Measurements from ENCODE around the gene SCCPDH. TPM values are rescaled to one million over a fixed set of nuclear protein-coding genes. Genes with fewer than 3 reads are reported as not detected.

SCCPDH gene
- 10 to 100 TPM; 23.8 to 24.3 TPM for total RNA-seq

DNA sequence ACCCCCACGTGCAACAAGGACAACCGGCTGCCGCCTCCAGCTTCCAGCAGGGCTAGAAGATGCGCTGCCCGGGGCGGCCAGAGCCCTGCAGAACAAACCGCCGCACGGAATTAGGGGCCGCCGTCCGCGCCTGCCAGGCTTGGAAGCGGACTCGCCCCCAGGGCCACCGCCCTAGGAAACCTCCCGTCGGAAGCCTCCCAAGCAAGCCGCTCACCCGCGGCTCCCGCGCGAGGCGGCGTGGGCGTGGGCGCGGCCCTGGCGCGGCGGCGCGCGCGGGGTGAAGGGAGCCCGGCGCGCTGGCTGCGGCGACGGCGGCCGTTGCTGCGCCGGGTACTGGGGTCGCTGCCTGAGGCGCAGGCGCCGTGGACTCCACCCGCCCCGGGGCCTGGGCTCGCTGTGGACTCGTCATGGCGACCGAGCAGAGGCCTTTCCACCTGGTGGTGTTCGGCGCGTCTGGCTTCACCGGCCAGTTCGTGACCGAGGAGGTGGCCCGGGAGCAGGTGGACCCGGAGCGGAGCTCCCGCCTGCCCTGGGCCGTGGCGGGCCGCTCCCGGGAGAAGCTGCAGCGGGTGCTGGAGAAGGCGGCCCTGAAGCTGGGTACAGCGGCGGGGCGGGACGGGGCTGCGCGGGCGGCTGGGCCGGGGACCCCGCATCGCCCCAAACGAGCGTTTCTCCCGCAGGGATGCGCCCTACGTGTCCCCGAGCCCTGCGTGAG is at the start of gene SCCPDH:
TSS of gene SCCPDH (plus strand) at position 394 of the 715 bp plus-strand sequence. CDS start at position 408, 14 bp downstream.
- Mint-ChIP-seq H3K36me3 (ENCODE audit: low read depth) (peaks cover 24% of the 10 kb centered on the region), H3K27ac (peak within 1 kb of the TSS; percentile 66), H3K4me1 (ENCODE audit: low read depth) (peaks cover 10% of the 10 kb centered on the region), H3K4me3 (peak within 1 kb of the TSS; percentile 88), H3K27me3 (ENCODE audit: low read depth) (no peaks in the 10 kb centered on the region), H3K9me3 (peaks cover 16% of the 10 kb centered on the region)
- DNase-seq, result peak; percentile 64
- intact Hi-C loops (cut with micrococcal nuclease), result loop anchor here (1.0 to 10.0 kb wide), 5 partner anchors 25 to 769 kb away; partner anchors contain the start of genes CNST, SMYD3 and TFB2M
- CTCF ChIA-PET, result interaction anchor here (1.0 to 1.1 kb wide), 2 partner anchors 23 to 31 kb away, joined by 3 to 4 read pairs; no protein-coding TSS in a partner anchor

GRCh38 chr1:246677842-246678241 is 46.4 kb upstream of the SCCPDH start:
- no peak for DNase-seq
- H3K9me3 Mint-ChIP-seq, result peaks cover 6% of the 10 kb centered on the region
- H3K4me1 Mint-ChIP-seq (ENCODE audit: low read depth), result no peaks in the 10 kb centered on the region
- no peaks in the 10 kb centered on the region for H3K27me3 Mint-ChIP-seq (ENCODE audit: low read depth)
- H3K27ac Mint-ChIP-seq, result no peak overlapping the region
- H3K4me3 Mint-ChIP-seq, result no peak overlapping the region
- intact Hi-C loops (cut with micrococcal nuclease), result no loop called here
- H3K36me3 Mint-ChIP-seq (ENCODE audit: low read depth), result peaks cover 9% of the 10 kb centered on the region
- CTCF ChIA-PET, result interaction anchor here (1.2 kb wide), 1 partner anchor 12 kb away, joined by 4 read pairs; no protein-coding TSS in a partner anchor

GRCh38 chr1:246678816-246679793 is 45.1 kb upstream of the SCCPDH start:
- Mint-ChIP-seq H3K27ac (no peak overlapping the region), H3K27me3 (ENCODE audit: low read depth) (no peaks in the 10 kb centered on the region), H3K9me3 (peaks cover 4% of the 10 kb centered on the region)

GRCh38 chr1:246679794-246680177 is 44.4 kb upstream of the SCCPDH start:
- Mint-ChIP-seq H3K27ac (no peak overlapping the region), H3K4me1 (ENCODE audit: low read depth) (no peaks in the 10 kb centered on the region), H3K36me3 (ENCODE audit: low read depth) (no peaks in the 10 kb centered on the region), H3K4me3 (no peak overlapping the region), H3K9me3 (peaks cover 4% of the 10 kb centered on the region), H3K27me3 (ENCODE audit: low read depth) (no peaks in the 10 kb centered on the region)
- CTCF ChIA-PET, result interaction anchor here (1.5 kb wide), 1 partner anchor 9 kb away, joined by 6 read pairs; no protein-coding TSS in a partner anchor
- intact Hi-C loops (cut with micrococcal nuclease), result no loop called here
- no peak for DNase-seq

More at GRCh38 chr1:246678816-246679793, 45.1 kb upstream of the SCCPDH start:
- Mint-ChIP-seq H3K4me3 (no peak overlapping the region), H3K4me1 (ENCODE audit: low read depth) (no peaks in the 10 kb centered on the region), H3K36me3 (ENCODE audit: low read depth) (no peaks in the 10 kb centered on the region)
- intact Hi-C loops (cut with micrococcal nuclease), result no loop called here
- CTCF ChIA-PET, result interaction anchor here (0.6 to 1.2 kb wide), 2 partner anchors 10 to 53 kb away, joined by 4 read pairs; no protein-coding TSS in a partner anchor
- no peak for DNase-seq

DNA sequence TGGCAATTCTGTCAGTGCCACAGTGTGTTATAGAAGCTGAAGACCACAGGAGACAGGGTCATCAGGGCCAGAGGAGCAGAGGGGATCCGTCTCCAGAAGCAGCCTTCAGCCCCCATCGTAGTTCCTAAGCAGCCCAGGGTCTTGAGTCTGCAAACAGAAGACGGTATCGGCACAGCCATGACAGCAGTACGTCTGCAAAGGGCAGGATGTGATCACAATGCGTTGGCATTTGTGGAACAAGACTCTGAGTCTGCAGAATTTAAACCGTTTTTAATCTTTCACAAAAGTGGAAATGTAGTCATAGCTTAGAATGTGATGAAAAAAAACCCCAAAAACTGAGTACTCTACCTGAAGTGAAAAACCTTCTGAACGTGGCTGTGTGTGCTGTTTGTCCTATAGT is 44.0 kb upstream of the SCCPDH start:
- H3K27me3 Mint-ChIP-seq (ENCODE audit: low read depth), result no peaks in the 10 kb centered on the region
- no peak overlapping the region for H3K27ac Mint-ChIP-seq
- H3K36me3 Mint-ChIP-seq (ENCODE audit: low read depth), result no peaks in the 10 kb centered on the region
- peaks cover 2% of the 10 kb centered on the region for H3K9me3 Mint-ChIP-seq
- no peak for DNase-seq
- H3K4me3 Mint-ChIP-seq, result no peak overlapping the region
- intact Hi-C loops (cut with micrococcal nuclease), result no loop called here
- no peaks in the 10 kb centered on the region for H3K4me1 Mint-ChIP-seq (ENCODE audit: low read depth)
- CTCF ChIA-PET, result interaction anchor here (0.5 to 1.5 kb wide), 2 partner anchors 9 to 982 kb away, joined by 3 to 6 read pairs; no protein-coding TSS in a partner anchor

- Mint-ChIP-seq H3K4me3 (no peak overlapping the region), H3K4me1 (ENCODE audit: low read depth) (no peaks in the 10 kb centered on the region), H3K27me3 (ENCODE audit: low read depth) (no peaks in the 10 kb centered on the region), H3K27ac (no peak overlapping the region), H3K36me3 (ENCODE audit: low read depth) (no peaks in the 10 kb centered on the region), H3K9me3 (no peaks in the 10 kb centered on the region)
- no peak for DNase-seq
- intact Hi-C loops (cut with micrococcal nuclease), result no loop called here
- CTCF ChIA-PET, result interaction anchor here (0.5 to 1.5 kb wide), 3 partner anchors 8 to 982 kb away, joined by 3 to 6 read pairs (median 3); no protein-coding TSS in a partner anchor
Measured at GRCh38 chr1:246680696-246681130, 43.5 kb upstream of the SCCPDH start.

DNA sequence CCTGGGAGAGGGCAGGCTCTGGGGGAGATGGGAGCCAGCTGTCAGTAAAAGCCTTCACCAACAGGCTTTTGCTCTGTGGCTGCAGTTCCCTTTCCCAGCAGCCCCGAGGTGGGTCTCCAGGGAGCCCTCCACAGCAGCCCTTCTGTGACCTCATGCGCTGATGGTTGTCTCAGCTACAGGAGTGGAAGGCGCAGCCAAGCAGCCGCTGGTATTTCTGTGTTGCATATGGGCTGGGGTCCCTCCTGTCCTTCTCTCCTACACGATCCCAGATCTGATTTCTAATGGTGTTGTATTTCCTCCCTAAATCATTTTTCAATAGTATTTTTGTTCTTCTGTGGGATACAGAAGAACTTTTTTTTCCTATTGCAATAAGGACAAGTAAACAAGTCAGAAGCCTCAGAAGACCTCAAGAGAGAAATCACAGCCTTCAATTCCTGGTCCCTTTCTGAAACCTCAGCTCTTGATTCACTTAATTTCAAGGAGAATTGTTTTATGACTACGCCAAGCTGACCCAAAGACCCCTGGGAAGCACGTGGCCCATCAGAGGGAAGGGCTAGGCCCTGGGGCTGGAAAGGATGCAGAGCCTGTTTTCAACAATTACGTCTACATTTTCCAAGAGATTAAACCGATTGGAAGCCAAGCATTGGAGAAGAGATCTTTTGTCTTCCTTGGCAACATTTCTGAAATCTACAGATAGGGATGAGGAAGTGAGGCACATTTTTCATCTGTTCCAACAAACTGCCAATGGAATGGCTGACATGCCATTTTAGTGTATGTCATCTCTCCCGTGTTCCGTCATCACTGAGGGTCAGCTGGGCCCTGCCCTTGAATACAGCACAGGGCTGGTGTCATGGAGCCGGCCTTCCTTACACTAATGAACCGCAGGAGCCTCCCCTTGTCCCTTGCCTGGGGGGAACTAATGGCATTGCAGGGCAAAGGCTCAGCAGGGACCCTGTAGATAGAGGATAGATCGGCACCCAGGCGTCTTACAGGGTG is 42.0 kb upstream of the SCCPDH start:
- H3K4me3 Mint-ChIP-seq, result no peak overlapping the region
- intact Hi-C loops (cut with micrococcal nuclease), result no loop called here
- H3K27me3 Mint-ChIP-seq (ENCODE audit: low read depth), result no peaks in the 10 kb centered on the region
- H3K4me1 Mint-ChIP-seq (ENCODE audit: low read depth), result no peaks in the 10 kb centered on the region
- DNase-seq, result no peak
- no peaks in the 10 kb centered on the region for H3K36me3 Mint-ChIP-seq (ENCODE audit: low read depth)
- no peaks in the 10 kb centered on the region for H3K9me3 Mint-ChIP-seq
- CTCF ChIA-PET, result no interaction called here
- H3K27ac Mint-ChIP-seq, result no peak overlapping the region

DNA sequence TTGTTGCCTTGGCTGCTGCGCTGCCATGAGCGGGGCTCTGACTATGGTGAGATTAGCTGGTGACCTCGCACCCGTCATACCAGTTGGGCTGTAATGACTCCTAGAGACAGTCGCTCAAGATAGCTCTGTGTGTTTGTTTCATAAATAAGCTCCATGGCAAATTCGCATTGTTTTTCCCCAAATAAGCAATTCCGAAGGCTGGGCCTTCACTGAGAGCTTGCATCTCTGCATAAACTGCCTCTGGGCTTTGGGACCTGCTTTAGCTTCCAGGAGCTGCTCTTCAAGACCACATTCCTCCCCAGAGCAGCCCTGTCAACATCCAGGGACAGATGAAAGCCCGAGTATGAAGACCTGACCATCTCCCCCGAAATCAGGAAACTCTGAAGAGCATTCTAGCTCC is 40.7 kb upstream of the SCCPDH start:
- H3K36me3 Mint-ChIP-seq (ENCODE audit: low read depth), result no peaks in the 10 kb centered on the region
- no peaks in the 10 kb centered on the region for H3K4me1 Mint-ChIP-seq (ENCODE audit: low read depth)
- intact Hi-C loops (cut with micrococcal nuclease), result no loop called here
- no peaks in the 10 kb centered on the region for H3K9me3 Mint-ChIP-seq
- DNase-seq, result no peak
- no peak overlapping the region for H3K27ac Mint-ChIP-seq
- H3K27me3 Mint-ChIP-seq (ENCODE audit: low read depth), result no peaks in the 10 kb centered on the region
- no peak overlapping the region for H3K4me3 Mint-ChIP-seq
- CTCF ChIA-PET, result interaction anchor here (1.1 kb wide), 1 partner anchor 12 kb away, joined by 4 read pairs; no protein-coding TSS in a partner anchor

GRCh38 chr1:246687002-246687401 is 37.2 kb upstream of the SCCPDH start:
- intact Hi-C loops (cut with micrococcal nuclease), result no loop called here
- Mint-ChIP-seq H3K4me3 (no peak overlapping the region), H3K27me3 (ENCODE audit: low read depth) (no peaks in the 10 kb centered on the region), H3K4me1 (ENCODE audit: low read depth) (peaks cover 2% of the 10 kb centered on the region), H3K9me3 (no peaks in the 10 kb centered on the region), H3K36me3 (ENCODE audit: low read depth) (no peaks in the 10 kb centered on the region), H3K27ac (no peak overlapping the region)
- DNase-seq, result no peak
- CTCF ChIA-PET, result no interaction called here

DNA sequence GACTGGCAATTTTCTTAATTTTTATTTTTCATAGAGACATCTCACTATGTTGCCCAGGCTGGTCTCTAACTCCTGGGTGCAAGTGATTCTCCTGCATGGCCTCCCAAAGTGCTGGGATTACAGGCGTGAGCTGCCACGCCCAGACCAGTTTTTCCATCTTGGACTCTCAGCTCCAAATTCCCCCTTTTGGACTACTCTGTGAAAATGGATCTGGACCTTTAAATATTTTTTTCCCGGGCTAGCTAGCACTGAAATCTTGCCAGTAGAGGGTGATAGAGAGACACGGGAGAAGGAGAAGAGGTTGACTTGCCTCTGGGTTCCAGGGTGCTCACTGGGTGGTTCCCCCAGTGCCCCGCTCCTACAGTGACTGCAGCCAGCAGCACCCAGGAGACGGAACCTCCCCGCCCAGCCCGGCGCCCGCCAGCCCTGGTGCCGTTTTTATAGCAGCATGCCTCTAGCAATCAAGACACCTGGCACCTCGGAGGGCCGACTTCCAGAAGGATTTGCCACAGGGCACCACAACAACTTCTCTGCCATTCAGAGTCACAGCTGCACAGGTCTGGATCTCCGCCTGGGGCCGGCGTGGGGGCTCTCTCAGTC is 34.7 kb upstream of the SCCPDH start:
- intact Hi-C loops (cut with micrococcal nuclease), result loop anchor here (1.0 to 10.0 kb wide), 4 partner anchors 10 to 281 kb away; no protein-coding TSS in a partner anchor
- Mint-ChIP-seq H3K4me3 (no peak overlapping the region), H3K36me3 (ENCODE audit: low read depth) (no peaks in the 10 kb centered on the region), H3K9me3 (peaks cover 7% of the 10 kb centered on the region), H3K4me1 (ENCODE audit: low read depth) (peaks cover 2% of the 10 kb centered on the region), H3K27me3 (ENCODE audit: low read depth) (no peaks in the 10 kb centered on the region), H3K27ac (no peak overlapping the region)
- DNase-seq, result peak; percentile 52
- CTCF ChIA-PET, result interaction anchor here (0.6 to 1.8 kb wide), 8 partner anchors 9 to 295 kb away, joined by 3 to 6 read pairs (median 4); no protein-coding TSS in a partner anchor

- no peak overlapping the region for H3K4me3 Mint-ChIP-seq
- H3K4me1 Mint-ChIP-seq (ENCODE audit: low read depth), result peaks cover 2% of the 10 kb centered on the region
- H3K27ac Mint-ChIP-seq, result no peak overlapping the region
- peaks cover 9% of the 10 kb centered on the region for H3K9me3 Mint-ChIP-seq
- CTCF ChIA-PET, result interaction anchor here (0.7 to 1.8 kb wide), 4 partner anchors 63 to 295 kb away, joined by 3 to 4 read pairs (median 3); no protein-coding TSS in a partner anchor
- no peaks in the 10 kb centered on the region for H3K27me3 Mint-ChIP-seq (ENCODE audit: low read depth)
- intact Hi-C loops (cut with micrococcal nuclease), result loop anchor here (10.0 kb wide), 1 partner anchor 145 kb away; no protein-coding TSS in a partner anchor
- no peaks in the 10 kb centered on the region for H3K36me3 Mint-ChIP-seq (ENCODE audit: low read depth)
- DNase-seq, result no peak
Measured at GRCh38 chr1:246690100-246690499, 34.1 kb upstream of the SCCPDH start.

All from activated naive CD4-positive, alpha-beta T cell treated with anti-CD3 and anti-CD28 coated beads for 36 hours (primary cell).